GM12875 (cell line): Measurements from ENCODE around the gene TMEM63C.

Experiments
- H3K4me3 ChIP-seq: one replicate; pipeline ENCODE4 v1.5.1; 2011; ENCODE audit warnings: low read depth, low read length, control low read depth
- TF ChIP-seq, protein P1 (sequence below): IDR thresholded peaks from 2 replicates; pipeline ENCODE4 v1.5.1; 2011; ENCODE audit warnings: low read depth, mild to moderate bottlenecking, control low read depth, inconsistent platforms, low read length, moderate library complexity, borderline replicate concordance; ENCODE audit not compliant: insufficient read depth

The TMEM63C gene

DNA sequence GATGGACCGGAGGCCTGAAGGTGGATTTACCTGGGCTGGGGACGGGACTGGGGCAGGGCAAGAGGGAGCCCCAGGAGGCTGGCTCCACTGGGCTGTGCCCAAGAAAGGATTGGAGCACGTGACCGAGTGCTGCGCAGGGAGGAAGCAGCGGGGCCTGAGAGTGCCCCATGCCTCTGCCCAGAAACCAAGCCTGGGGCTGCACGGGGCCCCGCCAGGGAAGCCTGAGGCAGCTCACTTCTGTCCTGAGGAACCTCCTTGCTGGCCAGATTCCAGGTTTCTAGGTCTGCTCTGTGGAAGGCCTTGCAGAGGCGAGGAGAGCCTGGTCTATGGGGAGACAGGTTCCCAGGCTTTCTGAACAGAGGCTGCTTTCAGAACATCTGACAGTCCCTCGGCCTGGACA, 79.0 kb downstream of the TMEM63C start:
- no peak overlapping the region for H3K4me3 ChIP-seq
- TF ChIP-seq, protein P1, sequence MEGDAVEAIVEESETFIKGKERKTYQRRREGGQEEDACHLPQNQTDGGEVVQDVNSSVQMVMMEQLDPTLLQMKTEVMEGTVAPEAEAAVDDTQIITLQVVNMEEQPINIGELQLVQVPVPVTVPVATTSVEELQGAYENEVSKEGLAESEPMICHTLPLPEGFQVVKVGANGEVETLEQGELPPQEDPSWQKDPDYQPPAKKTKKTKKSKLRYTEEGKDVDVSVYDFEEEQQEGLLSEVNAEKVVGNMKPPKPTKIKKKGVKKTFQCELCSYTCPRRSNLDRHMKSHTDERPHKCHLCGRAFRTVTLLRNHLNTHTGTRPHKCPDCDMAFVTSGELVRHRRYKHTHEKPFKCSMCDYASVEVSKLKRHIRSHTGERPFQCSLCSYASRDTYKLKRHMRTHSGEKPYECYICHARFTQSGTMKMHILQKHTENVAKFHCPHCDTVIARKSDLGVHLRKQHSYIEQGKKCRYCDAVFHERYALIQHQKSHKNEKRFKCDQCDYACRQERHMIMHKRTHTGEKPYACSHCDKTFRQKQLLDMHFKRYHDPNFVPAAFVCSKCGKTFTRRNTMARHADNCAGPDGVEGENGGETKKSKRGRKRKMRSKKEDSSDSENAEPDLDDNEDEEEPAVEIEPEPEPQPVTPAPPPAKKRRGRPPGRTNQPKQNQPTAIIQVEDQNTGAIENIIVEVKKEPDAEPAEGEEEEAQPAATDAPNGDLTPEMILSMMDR = no peak

DNA sequence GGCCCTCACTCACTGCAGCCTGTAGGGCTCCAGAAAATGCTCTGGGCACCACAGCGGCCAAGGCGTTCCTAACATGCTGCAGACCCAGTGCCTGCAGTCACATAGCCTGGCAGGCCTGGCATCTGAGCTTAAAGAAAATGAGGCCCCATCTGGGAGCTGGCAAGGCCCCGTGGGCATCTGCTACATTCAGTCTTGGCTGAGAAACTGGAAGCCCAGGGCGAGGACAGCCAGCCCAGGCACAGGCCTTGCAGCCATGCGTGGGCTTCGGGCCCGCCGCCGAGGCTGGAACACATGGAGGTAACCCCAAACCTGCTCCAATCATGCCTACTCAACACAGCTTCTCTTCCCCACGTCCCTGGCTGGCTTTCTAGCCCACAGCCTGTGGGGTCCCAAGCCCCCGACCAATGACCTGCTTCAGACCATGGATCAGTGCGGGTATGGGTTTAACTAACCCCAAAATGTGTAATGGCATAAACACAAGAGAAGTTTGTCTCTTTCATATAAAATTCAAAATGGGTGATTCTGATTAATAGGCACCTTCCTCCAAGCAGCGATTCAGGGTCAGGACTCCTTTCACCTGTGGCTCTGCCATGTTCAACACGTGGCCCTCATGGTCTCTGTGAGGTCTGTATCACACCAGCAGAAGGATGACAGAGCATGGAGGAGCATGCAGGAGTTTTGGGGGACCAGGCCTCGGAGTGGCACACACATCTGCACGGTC, 83.0 kb downstream of the TMEM63C start:
- TF ChIP-seq, protein P1 = no peak
- no peak overlapping the region for H3K4me3 ChIP-seq

DNA sequence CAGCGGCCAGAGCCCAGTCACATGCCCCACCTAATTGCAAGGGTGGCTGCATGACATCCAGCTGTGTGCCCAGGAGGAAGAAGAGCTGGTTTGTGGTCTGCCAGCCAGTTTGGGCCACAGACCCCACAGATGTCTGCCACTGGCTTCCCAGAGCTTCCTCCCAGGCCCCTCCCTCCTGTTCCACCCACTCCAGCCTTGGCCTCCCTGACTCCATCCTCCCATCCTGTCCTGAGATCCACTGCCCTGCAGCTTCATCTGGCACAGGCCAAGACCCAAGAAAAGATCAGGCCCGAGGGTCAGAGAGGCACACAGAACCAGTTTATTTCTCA, 83.6 kb downstream of the TMEM63C start:
- no peak overlapping the region for H3K4me3 ChIP-seq
- TF ChIP-seq, protein P1 = no peak

DNA sequence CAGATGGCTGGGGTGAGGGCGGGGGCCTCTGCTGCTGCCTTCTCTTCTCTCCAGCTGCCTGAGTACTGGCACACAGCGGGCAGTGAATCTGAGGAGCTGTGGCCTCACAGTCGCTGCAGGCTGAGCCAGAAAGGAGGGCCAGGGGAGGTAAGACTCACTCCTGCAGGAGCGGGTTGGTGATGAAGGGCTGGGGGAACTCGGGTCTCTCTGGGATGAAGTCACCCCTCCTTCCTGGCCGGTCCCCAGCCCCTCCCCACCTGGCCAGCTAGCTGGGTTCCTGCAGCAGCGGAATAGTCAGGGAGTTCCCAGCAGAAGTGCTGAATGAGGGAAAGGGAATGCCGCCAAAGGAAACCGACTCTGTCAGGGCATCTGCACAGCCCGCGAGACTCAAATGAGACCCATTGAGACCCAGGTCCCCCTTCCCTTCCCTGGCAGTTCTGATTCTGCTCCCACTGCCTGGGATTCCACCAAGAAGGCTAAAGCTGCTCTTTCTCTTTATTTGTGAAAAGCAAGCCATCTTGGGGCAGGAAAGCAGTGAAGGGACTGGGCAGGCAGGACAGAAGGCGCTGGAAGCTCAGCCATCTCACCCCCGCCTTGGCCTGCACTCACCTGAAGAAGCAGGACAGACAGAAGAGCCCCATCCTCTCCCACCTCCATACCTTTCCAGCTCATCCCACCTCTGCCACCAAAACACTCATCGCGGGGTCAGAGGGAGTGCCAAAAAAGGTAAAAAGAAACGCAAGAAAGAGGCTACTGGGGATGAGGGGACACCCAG, 84.2 kb downstream of the TMEM63C start:
- TF ChIP-seq, protein P1 = no peak
- no peak overlapping the region for H3K4me3 ChIP-seq

DNA sequence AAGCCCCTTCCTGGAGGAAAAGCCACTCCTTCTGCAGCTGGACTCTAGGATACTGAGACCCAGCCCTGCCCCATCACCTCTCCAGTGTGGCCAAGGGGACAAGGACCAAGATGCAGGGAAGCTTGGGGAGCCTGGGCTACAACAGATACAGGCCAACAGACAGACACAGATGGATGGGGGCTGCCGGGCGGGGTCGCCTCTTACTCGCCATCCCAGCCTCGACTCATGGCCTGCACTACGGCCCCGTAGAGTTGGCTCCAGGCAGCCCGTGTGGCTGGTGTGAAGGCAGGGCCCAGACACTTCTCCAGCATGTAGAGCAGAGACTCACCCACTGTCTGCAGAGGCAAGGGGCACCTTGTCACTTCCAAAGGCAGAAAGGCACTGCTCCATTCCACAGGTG, 84.7 kb downstream of the TMEM63C start:
- TF ChIP-seq, protein P1 = no peak
- no peak overlapping the region for H3K4me3 ChIP-seq

DNA sequence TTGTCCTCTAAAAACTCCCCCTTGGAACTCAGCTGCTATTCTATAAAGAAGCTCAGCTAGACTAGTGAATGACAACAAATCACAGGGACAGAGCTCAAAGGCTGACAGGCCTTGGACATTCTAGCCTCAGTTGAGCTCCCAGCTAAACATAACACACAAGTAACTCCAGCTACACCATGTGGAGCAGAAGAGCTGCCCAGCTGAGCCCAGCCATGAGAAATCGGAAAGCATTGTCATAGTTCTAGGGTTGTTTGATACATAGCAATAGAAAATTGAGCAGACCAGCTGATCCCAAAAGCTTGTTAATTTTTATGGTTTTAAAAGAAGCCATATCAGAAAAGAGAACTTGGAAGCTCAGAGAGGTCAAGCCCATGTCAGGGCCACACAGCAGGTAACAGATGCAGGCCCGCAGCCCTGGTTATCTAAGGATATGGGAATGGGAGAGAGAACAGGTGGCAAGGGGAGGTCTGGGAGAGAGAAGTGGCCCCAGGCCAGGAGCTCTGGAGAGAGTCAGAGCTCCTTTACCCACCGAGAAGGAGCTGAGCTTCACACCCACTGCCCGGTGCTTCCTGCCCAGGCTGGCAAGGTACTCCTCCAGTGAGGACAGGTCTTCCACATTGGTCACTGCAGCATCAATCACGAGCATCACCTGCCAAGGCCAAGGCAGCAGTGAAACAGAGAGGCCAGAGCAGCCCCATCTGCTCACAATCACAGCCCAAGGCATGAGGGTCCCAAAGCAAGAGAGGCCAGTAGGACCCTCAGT, 86.5 kb downstream of the TMEM63C start:
- TF ChIP-seq, protein P1 = no peak

More for the DNA sequence above, 86.5 kb downstream of the TMEM63C start:
- no peak overlapping the region for H3K4me3 ChIP-seq
